ENCODE measurements around the gene ST3GAL5.
A peak's percentile ranks its signal among the peaks of the same experiment; 100 is the strongest.

Gene ST3GAL5

GRCh38 chr2:85872536-85873161, 16.1 kb downstream of the ST3GAL5 start:
- Histone ChIP-seq H3K4me3 (ENCODE audit: low read depth in 1 of 2, low read length in 2 of 2) (no peak overlapping the region), H3K4me1 (ENCODE audit: control insufficient read depth in 1 of 2, insufficient read depth in 2 of 2, low read length in 2 of 2) (no peaks in the 10 kb centered on the region), H3K27me3 (ENCODE audit: low read depth, low read length) (no peaks in the 10 kb centered on the region), H3K36me3 (ENCODE audit: control insufficient read depth in 1 of 2, insufficient read depth in 2 of 2, low read length in 2 of 2) (no peaks in the 10 kb centered on the region), H3K27ac (ENCODE audit: low read length) (no peak overlapping the region), H3K9me3 (ENCODE audit: control insufficient read depth in 1 of 2, low read length in 2 of 2) (no peaks in the 10 kb centered on the region)

GRCh38 chr2:85871494-85872164, 17.2 kb downstream of the ST3GAL5 start:
- H3K4me1 ChIP-seq (ENCODE audit: control insufficient read depth in 1 of 2, insufficient read depth in 2 of 2, low read length in 2 of 2), result no peaks in the 10 kb centered on the region
- no peaks in the 10 kb centered on the region for H3K36me3 ChIP-seq (ENCODE audit: control insufficient read depth in 1 of 2, insufficient read depth in 2 of 2, low read length in 2 of 2)
- no peaks in the 10 kb centered on the region for H3K27me3 ChIP-seq (ENCODE audit: low read depth, low read length)
- no peaks in the 10 kb centered on the region for H3K9me3 ChIP-seq (ENCODE audit: control insufficient read depth in 1 of 2, low read length in 2 of 2)
- no peak overlapping the region for H3K27ac ChIP-seq (ENCODE audit: low read length)
- H3K4me3 ChIP-seq (ENCODE audit: low read depth in 1 of 2, low read length in 2 of 2), result no peak overlapping the region

GRCh38 chr2:85868822-85869221, 20.0 kb downstream of the ST3GAL5 start:
- H3K4me1 ChIP-seq (ENCODE audit: control insufficient read depth in 1 of 2, insufficient read depth in 2 of 2, low read length in 2 of 2), result no peaks in the 10 kb centered on the region
- H3K36me3 ChIP-seq (ENCODE audit: control insufficient read depth in 1 of 2, insufficient read depth in 2 of 2, low read length in 2 of 2), result no peaks in the 10 kb centered on the region
- H3K27ac ChIP-seq (ENCODE audit: low read length), result no peak overlapping the region
- no peaks in the 10 kb centered on the region for H3K9me3 ChIP-seq (ENCODE audit: control insufficient read depth in 1 of 2, low read length in 2 of 2)
- no peaks in the 10 kb centered on the region for H3K27me3 ChIP-seq (ENCODE audit: low read depth, low read length)
- no peak overlapping the region for H3K4me3 ChIP-seq (ENCODE audit: low read depth in 1 of 2, low read length in 2 of 2)

- Histone ChIP-seq H3K27ac (ENCODE audit: low read length) (no peak overlapping the region), H3K36me3 (ENCODE audit: control insufficient read depth in 1 of 2, insufficient read depth in 2 of 2, low read length in 2 of 2) (peaks cover 0 to 4% of the 10 kb centered on the region in 2 donors), H3K9me3 (ENCODE audit: control insufficient read depth in 1 of 2, low read length in 2 of 2) (no peaks in the 10 kb centered on the region), H3K4me1 (ENCODE audit: control insufficient read depth in 1 of 2, insufficient read depth in 2 of 2, low read length in 2 of 2) (no peaks in the 10 kb centered on the region), H3K4me3 (ENCODE audit: low read depth in 1 of 2, low read length in 2 of 2) (no peak overlapping the region), H3K27me3 (ENCODE audit: low read depth, low read length) (no peaks in the 10 kb centered on the region)
These were observed 21.1 kb downstream of the ST3GAL5 start for GRCh38 chr2:85867556-85868292.

GRCh38 chr2:85867121-85867520, 21.7 kb downstream of the ST3GAL5 start:
- H3K9me3 ChIP-seq (ENCODE audit: control insufficient read depth in 1 of 2, low read length in 2 of 2), result no peaks in the 10 kb centered on the region
- H3K4me1 ChIP-seq (ENCODE audit: control insufficient read depth in 1 of 2, insufficient read depth in 2 of 2, low read length in 2 of 2), result no peaks in the 10 kb centered on the region
- H3K36me3 ChIP-seq (ENCODE audit: control insufficient read depth in 1 of 2, insufficient read depth in 2 of 2, low read length in 2 of 2), result peaks cover 0 to 4% of the 10 kb centered on the region in 2 donors
- H3K4me3 ChIP-seq (ENCODE audit: low read depth in 1 of 2, low read length in 2 of 2), result no peak overlapping the region
- H3K27ac ChIP-seq (ENCODE audit: low read length), result no peak overlapping the region
- H3K27me3 ChIP-seq (ENCODE audit: low read depth, low read length), result no peaks in the 10 kb centered on the region

GRCh38 chr2:85866165-85866659, 22.6 kb downstream of the ST3GAL5 start:
- no peak overlapping the region for H3K4me3 ChIP-seq (ENCODE audit: low read depth in 1 of 2, low read length in 2 of 2)
- H3K27me3 ChIP-seq (ENCODE audit: low read depth, low read length), result no peaks in the 10 kb centered on the region
- no peaks in the 10 kb centered on the region for H3K4me1 ChIP-seq (ENCODE audit: control insufficient read depth in 1 of 2, insufficient read depth in 2 of 2, low read length in 2 of 2)
- H3K9me3 ChIP-seq (ENCODE audit: control insufficient read depth in 1 of 2, low read length in 2 of 2), result no peaks in the 10 kb centered on the region
- H3K36me3 ChIP-seq (ENCODE audit: control insufficient read depth in 1 of 2, insufficient read depth in 2 of 2, low read length in 2 of 2), result peaks cover 0 to 4% of the 10 kb centered on the region in 2 donors
- H3K27ac ChIP-seq (ENCODE audit: low read length), result no peak overlapping the region

GRCh38 chr2:85865539-85866164, 23.1 kb downstream of the ST3GAL5 start:
- H3K36me3 ChIP-seq (ENCODE audit: control insufficient read depth in 1 of 2, insufficient read depth in 2 of 2, low read length in 2 of 2), result peaks cover 4 to 6% of the 10 kb centered on the region in 2 donors
- no peak overlapping the region for H3K27ac ChIP-seq (ENCODE audit: low read length)
- H3K9me3 ChIP-seq (ENCODE audit: control insufficient read depth in 1 of 2, low read length in 2 of 2), result no peaks in the 10 kb centered on the region
- no peak overlapping the region for H3K4me3 ChIP-seq (ENCODE audit: low read depth in 1 of 2, low read length in 2 of 2)
- no peaks in the 10 kb centered on the region for H3K4me1 ChIP-seq (ENCODE audit: control insufficient read depth in 1 of 2, insufficient read depth in 2 of 2, low read length in 2 of 2)
- H3K27me3 ChIP-seq (ENCODE audit: low read depth, low read length), result no peaks in the 10 kb centered on the region

- H3K27me3 ChIP-seq (ENCODE audit: low read depth, low read length), result no peaks in the 10 kb centered on the region
- no peaks in the 10 kb centered on the region for H3K9me3 ChIP-seq (ENCODE audit: control insufficient read depth in 1 of 2, low read length in 2 of 2)
- H3K4me1 ChIP-seq (ENCODE audit: control insufficient read depth in 1 of 2, insufficient read depth in 2 of 2, low read length in 2 of 2), result no peaks in the 10 kb centered on the region
- no peak overlapping the region for H3K27ac ChIP-seq (ENCODE audit: low read length)
- peaks cover 7 to 8% of the 10 kb centered on the region in 2 donors for H3K36me3 ChIP-seq (ENCODE audit: control insufficient read depth in 1 of 2, insufficient read depth in 2 of 2, low read length in 2 of 2)
- no peak overlapping the region for H3K4me3 ChIP-seq (ENCODE audit: low read depth in 1 of 2, low read length in 2 of 2)
These were observed 24.1 kb downstream of the ST3GAL5 start for GRCh38 chr2:85864654-85865053.

GRCh38 chr2:85862426-85862825, 26.4 kb downstream of the ST3GAL5 start:
- Histone ChIP-seq H3K4me1 (ENCODE audit: control insufficient read depth in 1 of 2, insufficient read depth in 2 of 2, low read length in 2 of 2) (no peaks in the 10 kb centered on the region), H3K27ac (ENCODE audit: low read length) (no peak overlapping the region), H3K27me3 (ENCODE audit: low read depth, low read length) (no peaks in the 10 kb centered on the region), H3K36me3 (ENCODE audit: control insufficient read depth in 1 of 2, insufficient read depth in 2 of 2, low read length in 2 of 2) (peaks cover 10 to 13% of the 10 kb centered on the region in 2 donors), H3K4me3 (ENCODE audit: low read depth in 1 of 2, low read length in 2 of 2) (no peak overlapping the region), H3K9me3 (ENCODE audit: control insufficient read depth in 1 of 2, low read length in 2 of 2) (no peaks in the 10 kb centered on the region)

- no peak overlapping the region for H3K4me3 ChIP-seq (ENCODE audit: low read depth in 1 of 2, low read length in 2 of 2)
- H3K4me1 ChIP-seq (ENCODE audit: control insufficient read depth in 1 of 2, insufficient read depth in 2 of 2, low read length in 2 of 2), result no peaks in the 10 kb centered on the region
- no peaks in the 10 kb centered on the region for H3K9me3 ChIP-seq (ENCODE audit: control insufficient read depth in 1 of 2, low read length in 2 of 2)
- no peaks in the 10 kb centered on the region for H3K27me3 ChIP-seq (ENCODE audit: low read depth, low read length)
- H3K27ac ChIP-seq (ENCODE audit: low read length), result no peak overlapping the region
- peaks cover 10 to 13% of the 10 kb centered on the region in 2 donors for H3K36me3 ChIP-seq (ENCODE audit: control insufficient read depth in 1 of 2, insufficient read depth in 2 of 2, low read length in 2 of 2)
These were observed 27.1 kb downstream of the ST3GAL5 start for GRCh38 chr2:85861650-85862049.

GRCh38 chr2:85861180-85861579, 27.6 kb downstream of the ST3GAL5 start:
- H3K4me1 ChIP-seq (ENCODE audit: control insufficient read depth in 1 of 2, insufficient read depth in 2 of 2, low read length in 2 of 2), result no peaks in the 10 kb centered on the region
- H3K36me3 ChIP-seq (ENCODE audit: control insufficient read depth in 1 of 2, insufficient read depth in 2 of 2, low read length in 2 of 2), result peaks cover 10 to 13% of the 10 kb centered on the region in 2 donors
- H3K27ac ChIP-seq (ENCODE audit: low read length), result peak overlapping the region; percentile 52
- no peaks in the 10 kb centered on the region for H3K27me3 ChIP-seq (ENCODE audit: low read depth, low read length)
- H3K4me3 ChIP-seq (ENCODE audit: low read depth in 1 of 2, low read length in 2 of 2), result no peak overlapping the region
- H3K9me3 ChIP-seq (ENCODE audit: control insufficient read depth in 1 of 2, low read length in 2 of 2), result no peaks in the 10 kb centered on the region
